Retinal pigment epithelial cell (primary cell): ENCODE data around the gene CCDC47.

Experiments
- DNase-seq: peaks from one replicate; pipeline ENCODE4 v3.0.0-alpha.2; 2010; ENCODE audit warnings: low read depth
- H3K4me3 ChIP-seq: 2 replicates; pipeline ENCODE4 v1.5.1; 2011; ENCODE audit warnings: mild to moderate bottlenecking, low read length, control low read depth, moderate library complexity
- CTCF ChIP-seq: conservative IDR thresholded peaks from 2 replicates; pipeline ENCODE4 v1.5.1; 2011; ENCODE audit warnings: low read depth, low read length, control low read depth, inconsistent platforms

Gene CCDC47

GRCh38 chr17:63817736-63818385 is 44.5 kb upstream of the CCDC47 start:
- no peak for TF ChIP-seq CTCF
- H3K4me3 ChIP-seq = no peak overlapping the region
- no peak for DNase-seq

- no peak for DNase-seq
- no peak for TF ChIP-seq CTCF
- H3K4me3 ChIP-seq = no peak overlapping the region
Measured at GRCh38 chr17:63816669-63817068, 43.3 kb upstream of the CCDC47 start.

- no peak for TF ChIP-seq CTCF
- H3K4me3 ChIP-seq = no peak overlapping the region
- DNase-seq = no peak
Measured at GRCh38 chr17:63816123-63816522, 42.7 kb upstream of the CCDC47 start.

DNA sequence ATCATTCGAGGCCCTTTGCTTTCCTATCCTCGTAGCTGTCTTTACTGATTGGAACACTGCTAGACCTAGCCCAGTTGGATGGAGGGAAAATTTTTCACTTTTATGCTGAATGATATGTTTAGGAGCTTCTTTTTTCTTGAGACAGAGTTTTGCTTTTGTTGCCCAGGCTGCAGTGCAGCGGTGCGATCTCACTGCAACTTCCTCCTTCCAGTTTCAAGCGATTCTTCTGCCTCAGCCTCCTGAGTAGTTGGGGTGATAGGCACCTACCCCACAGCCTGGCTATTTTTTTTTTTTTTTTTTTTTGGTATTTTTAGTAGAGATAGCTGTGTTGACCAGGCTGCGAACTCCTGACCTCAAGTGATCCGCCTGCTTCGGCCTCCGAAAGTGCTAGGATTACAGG is 36.6 kb upstream of the CCDC47 start:
- no peak overlapping the region for H3K4me3 ChIP-seq
- TF ChIP-seq CTCF = no peak
- DNase-seq = no peak

DNA sequence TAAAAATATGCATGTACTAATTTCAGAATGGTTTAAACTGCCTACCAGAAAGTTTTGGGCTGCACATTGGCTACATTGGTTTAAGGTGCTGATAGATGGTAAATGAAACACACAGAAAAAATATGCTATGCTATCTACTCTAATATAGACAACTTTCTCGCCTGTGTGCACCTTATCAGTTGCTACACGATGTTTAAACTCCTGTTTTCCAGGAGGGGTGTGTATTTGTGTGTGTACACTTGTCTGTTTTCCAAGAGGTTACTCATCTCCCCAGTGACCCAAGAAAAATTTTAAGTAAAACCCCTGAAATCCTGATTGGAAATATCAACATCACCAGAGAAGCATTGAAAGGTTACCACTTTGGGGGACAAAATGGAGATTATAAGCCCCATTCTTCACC is 32.2 kb upstream of the CCDC47 start:
- H3K4me3 ChIP-seq = no peak overlapping the region
- TF ChIP-seq CTCF = no peak
- DNase-seq = no peak

GRCh38 chr17:63804328-63804727 is 30.9 kb upstream of the CCDC47 start:
- no peak for TF ChIP-seq CTCF
- H3K4me3 ChIP-seq = no peak overlapping the region
- no peak for DNase-seq

DNA sequence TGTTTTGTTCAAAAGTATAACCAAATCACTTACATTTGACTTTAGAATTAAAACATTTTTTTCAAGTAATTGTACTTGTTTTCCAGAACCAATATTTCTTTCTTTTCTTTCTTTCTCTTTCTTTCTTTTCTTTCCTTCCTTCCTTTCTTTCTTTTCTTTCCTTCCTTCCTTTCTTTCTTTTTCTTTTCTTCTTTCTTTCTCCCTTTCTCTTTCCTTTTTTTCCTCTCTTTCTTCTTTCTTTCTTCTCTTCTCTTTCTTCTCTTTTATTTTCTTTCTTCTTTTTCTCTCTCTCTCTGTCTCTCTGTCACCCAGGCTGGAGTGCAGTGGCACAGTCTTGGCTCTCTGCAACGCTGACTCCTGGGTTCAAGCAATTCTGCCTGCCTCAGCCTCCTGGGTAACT is 27.4 kb upstream of the CCDC47 start:
- DNase-seq = no peak
- H3K4me3 ChIP-seq = no peak overlapping the region
- TF ChIP-seq CTCF = no peak
